Glutamatergic neuron (in vitro differentiated cells): ENCODE measurements around the gene C1orf174. TPM values are rescaled to one million over a fixed set of nuclear protein-coding genes. Genes with fewer than 3 reads are reported as not detected.
A peak's percentile ranks its signal among the peaks of the same experiment; 100 is the strongest.

Experiments
- DNase-seq: peaks from one replicate; pipeline ENCODE4 v3.0.0; 2022
- H3K27ac Mint-ChIP-seq: one replicate; pipeline ENCODE4 v1.8.0; 2020; ENCODE audit warnings: mild to moderate bottlenecking, mixed read lengths, inconsistent platforms; ENCODE audit not compliant: unreplicated experiment
- H3K27me3 Mint-ChIP-seq: one replicate; pipeline ENCODE4 v1.8.0; 2020; ENCODE audit warnings: mild to moderate bottlenecking, moderate library complexity, mixed read lengths, inconsistent platforms; ENCODE audit not compliant: unreplicated experiment
- H3K36me3 Mint-ChIP-seq: one replicate; pipeline ENCODE4 v1.8.0; 2020; ENCODE audit warnings: mild to moderate bottlenecking, mixed read lengths, inconsistent platforms; ENCODE audit not compliant: unreplicated experiment
- H3K4me1 Mint-ChIP-seq: one replicate; pipeline ENCODE4 v1.8.0; 2020; ENCODE audit warnings: mild to moderate bottlenecking, low read depth, mixed read lengths, inconsistent platforms; ENCODE audit not compliant: unreplicated experiment
- H3K4me3 Mint-ChIP-seq: one replicate; pipeline ENCODE4 v1.8.0; 2020; ENCODE audit warnings: mild to moderate bottlenecking, mixed read lengths, inconsistent platforms; ENCODE audit not compliant: unreplicated experiment
- H3K9me3 Mint-ChIP-seq: one replicate; pipeline ENCODE4 v1.8.0; 2020; ENCODE audit warnings: mild to moderate bottlenecking, moderate library complexity, mixed read lengths, inconsistent platforms; ENCODE audit not compliant: unreplicated experiment
- total RNA-seq: library from RNA; stranded (reverse); fragmentation: NEBNext Ultra II Directional; extraction: Animal tissue kit (Norgen Biotek cat#: 25700); gene quantifications from one replicate; pipeline ENCODE4 v1.2.1, GENCODE V29; 2021; ENCODE audit not compliant: unreplicated experiment
- TF ChIP-seq, protein P1 (sequence below): fragments of 200-600 bp; sonication (generic); IDR thresholded peaks from one replicate; pipeline ENCODE4 v1.5.0; 2021; ENCODE audit not compliant: partially characterized antibody, unreplicated experiment

Gene C1orf174
- total RNA-seq, 1 donor from 2014 or later = 16.9 TPM

DNA sequence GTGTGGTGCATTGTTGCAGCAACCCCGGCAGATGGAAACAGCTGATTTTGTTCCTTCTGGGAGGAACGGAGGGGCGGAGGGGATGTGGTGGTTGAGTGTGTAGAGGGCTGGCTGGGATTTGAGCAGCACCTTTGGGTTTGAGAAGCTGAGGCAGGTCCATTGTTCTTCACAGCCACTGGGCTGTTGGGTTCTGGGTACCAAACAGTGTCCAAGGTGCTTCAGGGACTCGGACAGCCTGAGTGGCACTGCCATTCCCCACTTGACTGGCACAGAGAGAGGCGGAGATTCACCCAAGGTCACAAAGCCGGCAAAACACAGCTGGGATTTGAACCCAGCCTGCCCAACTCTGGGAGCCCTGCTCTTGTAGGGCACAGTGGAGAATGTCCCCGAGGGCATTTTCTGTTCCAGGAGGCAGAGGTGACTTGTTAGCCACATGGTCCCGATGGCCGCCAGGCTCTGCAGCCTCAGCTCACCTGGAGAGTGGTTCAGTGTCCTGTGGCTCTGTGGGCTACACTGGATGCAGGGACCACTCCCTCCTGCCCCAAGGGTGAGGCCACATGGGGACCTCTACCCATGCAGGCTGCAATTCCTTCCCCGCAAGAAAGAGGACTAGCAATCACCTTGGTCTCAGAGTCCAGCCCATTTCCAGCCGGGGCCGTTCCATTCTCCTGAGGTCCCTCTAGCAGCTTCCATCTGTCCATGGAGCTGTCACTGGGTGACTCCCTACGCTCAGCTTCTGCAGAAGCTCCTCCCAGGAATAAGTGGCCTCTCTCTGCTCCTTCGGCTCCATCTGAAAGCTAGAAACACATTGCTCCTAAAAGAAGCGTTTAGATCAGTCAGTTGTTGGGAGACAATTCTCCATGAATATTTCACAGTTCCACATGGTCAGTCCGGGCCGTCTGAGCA lies 31.2 kb upstream of the C1orf174 start:
- TF ChIP-seq, protein P1, sequence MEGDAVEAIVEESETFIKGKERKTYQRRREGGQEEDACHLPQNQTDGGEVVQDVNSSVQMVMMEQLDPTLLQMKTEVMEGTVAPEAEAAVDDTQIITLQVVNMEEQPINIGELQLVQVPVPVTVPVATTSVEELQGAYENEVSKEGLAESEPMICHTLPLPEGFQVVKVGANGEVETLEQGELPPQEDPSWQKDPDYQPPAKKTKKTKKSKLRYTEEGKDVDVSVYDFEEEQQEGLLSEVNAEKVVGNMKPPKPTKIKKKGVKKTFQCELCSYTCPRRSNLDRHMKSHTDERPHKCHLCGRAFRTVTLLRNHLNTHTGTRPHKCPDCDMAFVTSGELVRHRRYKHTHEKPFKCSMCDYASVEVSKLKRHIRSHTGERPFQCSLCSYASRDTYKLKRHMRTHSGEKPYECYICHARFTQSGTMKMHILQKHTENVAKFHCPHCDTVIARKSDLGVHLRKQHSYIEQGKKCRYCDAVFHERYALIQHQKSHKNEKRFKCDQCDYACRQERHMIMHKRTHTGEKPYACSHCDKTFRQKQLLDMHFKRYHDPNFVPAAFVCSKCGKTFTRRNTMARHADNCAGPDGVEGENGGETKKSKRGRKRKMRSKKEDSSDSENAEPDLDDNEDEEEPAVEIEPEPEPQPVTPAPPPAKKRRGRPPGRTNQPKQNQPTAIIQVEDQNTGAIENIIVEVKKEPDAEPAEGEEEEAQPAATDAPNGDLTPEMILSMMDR = no peak
- peaks cover 29% of the 10 kb centered on the region for H3K9me3 Mint-ChIP-seq
- no peak for DNase-seq
- H3K27me3 Mint-ChIP-seq = peaks cover 5% of the 10 kb centered on the region
- H3K4me1 Mint-ChIP-seq = no peaks in the 10 kb centered on the region
- no peak overlapping the region for H3K27ac Mint-ChIP-seq
- H3K4me3 Mint-ChIP-seq = no peak overlapping the region
- H3K36me3 Mint-ChIP-seq = peaks cover 31% of the 10 kb centered on the region

DNA sequence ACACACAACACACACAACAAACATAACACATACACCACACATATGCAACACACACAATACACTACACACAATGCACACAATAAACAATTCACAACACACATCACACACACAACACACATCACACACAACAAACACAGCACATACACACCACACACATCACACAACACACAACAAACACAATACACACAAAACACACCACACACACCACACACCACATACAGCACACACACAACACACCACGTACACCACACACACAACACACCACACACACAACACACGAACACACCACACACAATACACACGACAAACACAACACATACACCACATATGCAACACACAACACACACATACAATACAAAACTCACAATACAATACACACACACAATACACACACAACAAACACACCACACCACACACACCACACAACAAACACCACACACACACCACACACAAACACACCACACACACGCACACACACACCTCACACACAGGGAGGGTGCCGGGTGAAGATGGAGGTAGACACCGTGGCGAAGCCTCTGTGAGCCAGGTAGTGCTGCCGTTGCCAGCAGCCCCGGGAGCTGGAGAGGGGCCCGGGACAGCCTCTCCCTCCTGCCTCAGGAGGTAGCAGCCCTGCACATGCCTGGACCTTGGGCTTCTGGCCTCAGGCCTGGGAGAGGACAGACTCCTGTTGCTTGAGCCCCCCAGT lies 30.4 kb upstream of the C1orf174 start:
- H3K9me3 Mint-ChIP-seq = peaks cover 27% of the 10 kb centered on the region
- no peak for DNase-seq
- peaks cover 6% of the 10 kb centered on the region for H3K27me3 Mint-ChIP-seq
- H3K27ac Mint-ChIP-seq = peak overlapping the region; percentile 74
- TF ChIP-seq, protein P1 = no peak
- H3K4me3 Mint-ChIP-seq = no peak overlapping the region
- peaks cover 32% of the 10 kb centered on the region for H3K36me3 Mint-ChIP-seq
- no peaks in the 10 kb centered on the region for H3K4me1 Mint-ChIP-seq

DNA sequence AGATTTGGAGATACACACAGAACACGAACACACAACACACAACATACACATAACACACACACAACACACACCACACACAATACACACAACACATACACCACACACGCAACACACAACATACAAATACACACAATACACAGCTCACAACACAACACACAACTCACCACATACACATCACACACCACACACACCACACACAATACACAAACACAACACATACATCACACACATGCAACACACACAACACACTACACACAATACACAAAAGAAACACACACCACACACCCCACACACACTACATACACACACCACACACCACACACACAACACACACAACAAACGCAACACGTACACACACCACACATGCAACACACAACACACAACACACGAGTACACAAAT lies 29.1 kb upstream of the C1orf174 start:
- Mint-ChIP-seq H3K27me3 (peaks cover 6% of the 10 kb centered on the region), H3K4me1 (no peaks in the 10 kb centered on the region), H3K4me3 (no peak overlapping the region), H3K36me3 (peaks cover 26% of the 10 kb centered on the region), H3K9me3 (peaks cover 22% of the 10 kb centered on the region), H3K27ac (no peak overlapping the region)
- TF ChIP-seq, protein P1 = no peak
- no peak for DNase-seq

DNA sequence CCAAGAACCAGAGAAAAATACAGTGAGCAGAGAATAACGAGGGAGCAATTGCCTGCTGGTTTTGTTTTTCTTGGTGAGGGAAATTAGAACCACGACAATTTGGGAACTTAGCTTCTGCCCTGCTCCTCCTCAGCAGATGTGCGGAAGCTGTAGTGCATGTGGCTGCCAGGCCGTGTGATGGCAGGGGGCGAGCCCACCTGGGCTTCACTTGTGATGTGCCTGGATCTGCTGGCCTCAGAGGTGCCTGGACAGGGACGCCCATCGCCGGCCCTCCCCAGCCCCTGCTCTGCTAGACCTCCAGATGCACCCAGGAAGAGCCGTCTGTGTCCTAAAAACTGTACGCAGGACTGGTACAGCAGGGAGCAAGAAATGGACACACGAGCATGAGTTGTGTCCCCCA lies 28.5 kb upstream of the C1orf174 start:
- Mint-ChIP-seq H3K27ac (no peak overlapping the region), H3K4me1 (no peaks in the 10 kb centered on the region), H3K27me3 (peaks cover 6% of the 10 kb centered on the region), H3K9me3 (peaks cover 21% of the 10 kb centered on the region), H3K36me3 (peaks cover 26% of the 10 kb centered on the region), H3K4me3 (no peak overlapping the region)
- TF ChIP-seq, protein P1 = no peak
- no peak for DNase-seq

DNA sequence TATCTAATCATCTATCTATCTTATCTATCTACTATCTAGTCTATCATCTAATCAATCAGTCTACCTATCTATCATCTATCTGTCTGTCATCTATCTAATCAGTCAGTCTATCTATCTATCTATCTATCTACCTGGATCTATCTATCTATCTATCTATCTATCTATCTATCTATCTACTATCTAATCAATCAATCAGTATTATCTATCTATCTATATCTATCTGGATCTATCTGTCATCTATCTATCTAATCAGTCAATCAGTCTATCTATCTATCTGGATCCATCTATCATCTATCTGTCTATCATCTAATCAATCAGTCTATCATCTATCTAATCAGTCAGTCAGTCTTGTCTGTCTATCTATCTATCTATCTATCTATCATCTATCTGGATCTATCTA lies 26.9 kb upstream of the C1orf174 start:
- Mint-ChIP-seq H3K36me3 (peaks cover 26% of the 10 kb centered on the region), H3K27ac (no peak overlapping the region), H3K27me3 (peaks cover 6% of the 10 kb centered on the region), H3K4me3 (no peak overlapping the region), H3K9me3 (peaks cover 22% of the 10 kb centered on the region), H3K4me1 (no peaks in the 10 kb centered on the region)
- TF ChIP-seq, protein P1 = no peak
- no peak for DNase-seq
